ENCODE results near the gene BCAS3. TPM values are rescaled to one million over a fixed set of nuclear protein-coding genes. Genes with fewer than 3 reads are reported as not detected.
"Not testable (repeated sequence)": the region's sequence is repeated elsewhere in the genome, so short reads cannot be mapped to it uniquely, and the experiment has no call there.

Gene BCAS3
- polyA plus RNA-seq, 3 donors: 10.3 to 19.1 (median 14.7) TPM

- Histone ChIP-seq H3K9me3 (replicated peaks in 1 of 2; ENCODE audit: control insufficient read depth in 1 of 2, insufficient read depth in 1 of 2, low read length in 2 of 2) (no peaks in the 10 kb centered on the region), H4K20me1 (ENCODE audit: insufficient read depth, low read length) (no peaks in the 10 kb centered on the region), H3K27me3 (ENCODE audit: control insufficient read depth in 2 of 2, insufficient read depth in 2 of 2, low read length in 2 of 2) (no peaks in the 10 kb centered on the region), H3K4me3 (replicated peaks in 1 of 3; ENCODE audit: low read depth in 2 of 3, low read length in 3 of 3) (no peak overlapping the region), H3K4me2 (replicated peaks; ENCODE audit: extremely low read depth, low read length, poor library complexity, severe bottlenecking) (no peak overlapping the region), H3K9ac (ENCODE audit: insufficient read depth, low read length, poor library complexity, severe bottlenecking) (no peak overlapping the region), H3K36me3 (replicated peaks in 1 of 2; ENCODE audit: control insufficient read depth in 1 of 2, insufficient read depth in 2 of 2, low read length in 2 of 2) (peaks cover 0 to 8% of the 10 kb centered on the region in 2 donors), H3K79me2 (ENCODE audit: insufficient read depth, low read length) (no peaks in the 10 kb centered on the region), H2AFZ (ENCODE audit: insufficient read depth, low read depth, low read length, poor library complexity, severe bottlenecking) (no peak overlapping the region), H3K27ac (ENCODE audit: low read depth in 1 of 2, low read length in 2 of 2) (no peak overlapping the region), H3K4me1 (ENCODE audit: control insufficient read depth in 1 of 2, insufficient read depth in 2 of 2, low read length in 2 of 2) (no peaks in the 10 kb centered on the region)
- no peak overlapping the region for H3K4me3 Mint-ChIP-seq
- H3K36me3 Mint-ChIP-seq: peaks cover 13 to 16% of the 10 kb centered on the region in 2 donors
- peaks cover 0 to 4% (median 2%) of the 10 kb centered on the region in 7 donors for H3K9me3 Mint-ChIP-seq
- H3K27me3 Mint-ChIP-seq (ENCODE audit: low read depth in 3 of 3): peaks cover 0 to 4% (median 3%) of the 10 kb centered on the region in 3 donors
- 100% methylated on average over 3 of the region's 4 CpGs for WGBS (ENCODE audit: insufficient coverage)
- DNase-seq: no peak
- no peak overlapping the region for H3K27ac Mint-ChIP-seq
- intact Hi-C loops (cut with micrococcal nuclease): no loop called here
- TF ChIP-seq CTCF (IDR thresholded peaks at IDR 0.05): no peak
- H3K4me1 Mint-ChIP-seq: no peaks in the 10 kb centered on the region
Observed at GRCh38 chr17:61040666-61041065, 363.0 kb downstream of the BCAS3 start.

DNA sequence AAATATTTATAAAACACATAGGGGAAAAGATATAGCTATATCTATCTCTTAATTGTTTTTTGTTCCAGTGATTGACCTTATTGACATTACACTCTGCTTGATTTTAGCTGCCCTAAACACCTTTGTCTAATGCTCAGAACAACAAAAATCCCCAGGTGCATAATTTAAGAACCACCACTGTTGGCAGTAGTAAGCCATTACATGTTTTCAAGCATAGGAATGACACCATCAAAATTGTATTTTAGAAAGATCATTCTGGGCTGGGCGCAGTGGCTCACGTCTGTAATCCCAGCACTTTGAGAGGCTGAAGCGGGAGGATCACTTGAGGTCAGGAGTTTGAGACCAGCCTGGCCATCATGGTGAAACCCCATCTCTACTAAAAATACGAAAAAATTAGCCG is 364.7 kb downstream of the BCAS3 start:
- DNase-seq; H3K27me3 ChIP-seq (ENCODE audit: control insufficient read depth in 2 of 2, insufficient read depth in 2 of 2, low read length in 2 of 2); H3K9ac ChIP-seq (ENCODE audit: insufficient read depth, low read length, poor library complexity, severe bottlenecking); H3K27ac ChIP-seq (ENCODE audit: low read depth in 1 of 2, low read length in 2 of 2); H3K9me3 Mint-ChIP-seq; H3K36me3 ChIP-seq (replicated peaks in 1 of 2; ENCODE audit: control insufficient read depth in 1 of 2, insufficient read depth in 2 of 2, low read length in 2 of 2); H3K4me1 ChIP-seq (ENCODE audit: control insufficient read depth in 1 of 2, insufficient read depth in 2 of 2, low read length in 2 of 2); H3K4me3 Mint-ChIP-seq; H4K20me1 ChIP-seq (ENCODE audit: insufficient read depth, low read length); H3K4me1 Mint-ChIP-seq; H3K4me2 ChIP-seq (replicated peaks; ENCODE audit: extremely low read depth, low read length, poor library complexity, severe bottlenecking); H2AFZ ChIP-seq (ENCODE audit: insufficient read depth, low read depth, low read length, poor library complexity, severe bottlenecking); H3K27me3 Mint-ChIP-seq (ENCODE audit: low read depth in 3 of 3); H3K9me3 ChIP-seq (replicated peaks in 1 of 2; ENCODE audit: control insufficient read depth in 1 of 2, insufficient read depth in 1 of 2, low read length in 2 of 2); H3K4me3 ChIP-seq (replicated peaks in 1 of 3; ENCODE audit: low read depth in 2 of 3, low read length in 3 of 3); intact Hi-C loops (cut with micrococcal nuclease); H3K79me2 ChIP-seq (ENCODE audit: insufficient read depth, low read length); H3K27ac Mint-ChIP-seq: not testable (repeated sequence)
- 95% methylated on average over 4 of the region's 5 CpGs for WGBS (ENCODE audit: insufficient coverage)
- H3K36me3 Mint-ChIP-seq: peaks cover 12 to 13% of the 10 kb centered on the region in 2 donors

All from CD14-positive monocyte (primary cell).